Ecto neural progenitor cell (in vitro differentiated cells): ENCODE results near the gene CREBL2.
"Not testable (repeated sequence)": the region's sequence is repeated elsewhere in the genome, so short reads cannot be mapped to it uniquely, and the experiment has no call there.

Source experiments
- DNase-seq: peaks from one replicate; pipeline ENCODE4 v3.0.0-alpha.2; 2018; ENCODE audit warnings: low spot score

CREBL2 gene, protein sequence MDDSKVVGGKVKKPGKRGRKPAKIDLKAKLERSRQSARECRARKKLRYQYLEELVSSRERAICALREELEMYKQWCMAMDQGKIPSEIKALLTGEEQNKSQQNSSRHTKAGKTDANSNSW

DNA sequence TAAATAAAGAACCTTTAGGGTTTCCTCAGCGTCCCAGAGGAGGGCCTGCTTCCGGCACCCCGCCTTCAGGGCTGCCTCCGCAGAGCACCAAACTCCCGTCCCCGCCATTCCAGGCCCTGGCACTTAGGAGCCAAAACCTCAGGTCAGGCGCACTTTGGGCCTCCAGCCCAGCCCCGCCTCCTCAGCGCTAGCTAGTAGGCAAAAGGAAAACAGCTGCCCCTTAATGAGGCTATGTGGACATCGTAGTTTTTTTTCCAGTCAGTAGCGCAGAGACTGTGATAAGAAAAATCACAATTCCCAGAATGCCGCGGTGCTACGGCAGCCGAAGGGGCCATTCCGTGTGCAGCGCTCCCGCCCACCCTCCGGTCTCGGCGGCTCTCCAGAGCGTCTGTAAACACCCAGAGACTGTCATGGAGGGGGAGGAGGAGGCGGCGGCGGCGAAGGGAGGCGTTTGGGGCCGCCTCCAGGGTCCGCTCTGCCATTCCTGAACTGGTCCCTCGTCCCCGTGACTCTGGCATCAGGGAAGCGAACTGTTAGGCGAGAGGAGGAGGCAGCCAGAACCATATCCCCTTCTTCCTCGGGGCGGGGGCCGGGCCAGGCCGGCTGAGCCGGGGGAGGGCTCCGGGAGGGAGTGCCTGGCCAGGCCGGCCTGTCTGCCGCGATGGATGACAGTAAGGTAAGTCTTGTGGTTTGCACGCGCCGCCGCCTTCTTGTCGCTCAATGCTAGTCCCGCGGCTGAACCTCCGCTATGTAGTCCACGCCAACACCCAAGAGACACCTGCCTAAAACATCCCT, at the start of gene CREBL2:
TSS of gene CREBL2 (plus strand) at position 365 of the 795 bp plus-strand sequence. CDS start at position 662, 297 bp downstream.
- DNase-seq: peak; percentile 97

DNA sequence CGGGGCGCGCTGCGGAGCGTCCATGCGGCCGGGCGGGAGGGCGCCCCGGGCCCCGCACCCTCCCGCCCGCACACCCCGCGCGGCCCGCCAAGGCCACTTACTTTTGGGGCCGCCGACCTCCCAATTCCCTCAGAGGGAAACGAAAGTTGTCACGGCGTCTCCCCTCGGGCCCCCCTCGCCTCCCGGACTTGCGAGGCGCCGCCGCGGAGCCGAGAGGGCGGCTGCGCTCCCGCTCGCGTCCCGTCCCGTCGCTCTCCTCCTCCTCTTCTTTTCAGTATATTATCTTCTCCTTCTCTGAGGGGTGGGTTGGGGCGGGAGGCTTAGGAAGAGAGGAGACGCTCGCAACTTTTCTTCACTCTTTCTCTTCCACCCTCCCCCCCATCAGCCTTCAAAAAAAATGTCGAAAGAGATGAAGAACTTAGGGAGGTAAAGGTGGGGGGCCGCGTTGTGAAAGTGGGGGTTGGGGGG, 49.6 kb upstream of the CREBL2 start:
- peak; percentile 73 for DNase-seq

DNA sequence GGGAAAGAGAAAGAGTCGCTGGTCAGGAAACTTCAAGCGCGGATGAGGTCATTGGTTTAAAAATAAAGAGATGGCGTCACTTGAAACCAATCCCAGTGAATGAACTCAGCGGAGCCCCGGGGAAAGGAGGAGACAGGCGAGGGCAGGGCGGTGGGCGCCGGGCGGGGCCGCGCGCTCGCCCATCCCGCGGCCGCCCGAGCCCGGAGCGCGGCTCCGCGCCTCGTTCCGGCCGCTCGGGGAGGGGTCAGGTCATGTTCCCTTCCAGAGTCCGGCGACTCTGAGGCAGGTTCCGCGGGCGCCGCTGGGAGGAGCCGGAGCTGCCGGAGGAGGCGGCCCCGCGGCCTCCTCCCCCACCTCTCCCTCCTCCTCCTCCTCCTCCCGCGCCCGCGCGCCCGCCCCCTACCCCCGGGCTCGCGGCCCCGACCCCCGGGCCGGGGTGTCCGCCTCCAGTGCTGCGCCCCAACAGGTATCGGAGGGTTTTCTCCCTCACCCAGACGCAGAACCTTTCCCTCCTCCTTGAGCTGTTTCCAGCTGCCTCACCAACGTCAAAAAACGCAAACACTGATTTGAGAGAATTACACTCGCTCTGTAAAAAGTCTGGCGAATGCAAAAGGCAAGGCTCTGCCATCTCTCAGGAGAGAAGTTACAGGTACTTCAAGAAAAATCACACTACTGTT, 49.0 kb upstream of the CREBL2 start, which contains the start of gene DUSP16:
TSS of gene DUSP16 (minus strand) at position 279 of the 677 bp plus-strand sequence. CDS start 41,765 bp downstream, outside the sequence.
- peak; percentile 97 for DNase-seq

DNA sequence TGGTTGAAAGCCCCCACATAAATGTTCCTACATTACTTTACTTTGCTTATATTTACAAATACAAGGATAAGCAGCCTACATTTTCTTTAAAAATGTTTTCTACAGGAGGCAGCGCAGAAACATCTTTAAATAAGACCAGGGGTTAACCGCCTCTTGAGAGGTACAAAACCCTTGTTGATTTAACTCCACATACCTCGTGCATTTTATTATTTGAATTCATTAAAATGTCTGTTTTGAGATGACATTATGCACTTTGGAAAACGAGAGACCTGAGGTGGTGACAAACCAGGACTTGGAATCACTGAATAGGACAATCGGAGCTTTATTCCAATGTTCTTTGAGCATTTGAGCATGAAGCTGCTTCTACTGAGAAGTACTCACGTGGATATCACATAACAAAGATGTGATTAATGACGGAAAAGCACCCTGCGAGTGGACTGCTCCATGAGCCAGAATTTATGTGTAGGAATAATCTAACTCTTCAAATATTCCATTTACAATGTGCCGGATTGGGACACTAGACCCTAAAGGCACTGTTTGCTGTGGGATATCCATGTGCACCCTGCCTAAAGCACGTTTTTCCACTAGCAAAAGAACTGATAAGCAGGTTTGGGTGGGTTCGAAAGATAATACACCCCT, 48.3 kb upstream of the CREBL2 start:
- no peak for DNase-seq

DNA sequence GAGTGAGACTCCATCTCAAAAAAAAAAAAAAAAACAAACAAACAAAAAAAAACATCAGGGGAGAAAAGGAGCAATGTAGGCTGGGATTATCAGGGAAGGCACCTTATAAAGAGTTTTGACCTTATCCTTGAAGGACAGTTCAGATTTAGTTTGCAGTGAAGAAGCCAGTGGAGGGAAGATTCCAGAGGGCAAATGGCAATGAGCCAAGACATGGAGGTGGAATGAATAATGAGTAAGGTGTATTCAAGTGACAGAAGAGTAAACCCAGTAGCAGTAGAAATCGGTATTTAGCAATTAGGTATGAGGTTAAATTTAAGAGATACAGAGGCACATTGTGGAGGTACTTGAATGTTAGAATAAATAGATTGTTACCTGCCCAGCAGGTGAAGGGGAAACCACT, 46.8 kb upstream of the CREBL2 start:
- no peak for DNase-seq

DNA sequence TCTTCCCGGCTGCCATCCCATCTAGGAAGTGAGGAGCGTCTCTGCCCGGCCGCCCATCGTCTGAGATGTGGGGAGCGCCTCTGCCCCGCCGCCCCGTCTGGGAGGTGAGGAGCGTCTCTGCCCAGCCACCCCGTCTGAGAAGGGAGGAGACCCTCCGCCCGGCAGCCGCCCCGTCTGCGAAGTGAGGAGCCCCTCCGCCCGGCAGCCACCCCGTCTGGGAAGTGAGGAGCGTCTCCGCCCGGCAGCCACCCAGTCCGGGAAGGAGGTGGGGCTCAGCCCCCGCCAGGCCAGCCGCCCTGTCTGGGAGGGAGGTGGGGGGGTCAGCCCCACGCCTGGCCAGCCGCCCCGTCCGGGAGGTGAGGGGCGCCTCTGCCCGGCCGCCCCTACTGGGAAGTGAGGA, 45.7 kb upstream of the CREBL2 start:
- DNase-seq: not testable (repeated sequence)

DNA sequence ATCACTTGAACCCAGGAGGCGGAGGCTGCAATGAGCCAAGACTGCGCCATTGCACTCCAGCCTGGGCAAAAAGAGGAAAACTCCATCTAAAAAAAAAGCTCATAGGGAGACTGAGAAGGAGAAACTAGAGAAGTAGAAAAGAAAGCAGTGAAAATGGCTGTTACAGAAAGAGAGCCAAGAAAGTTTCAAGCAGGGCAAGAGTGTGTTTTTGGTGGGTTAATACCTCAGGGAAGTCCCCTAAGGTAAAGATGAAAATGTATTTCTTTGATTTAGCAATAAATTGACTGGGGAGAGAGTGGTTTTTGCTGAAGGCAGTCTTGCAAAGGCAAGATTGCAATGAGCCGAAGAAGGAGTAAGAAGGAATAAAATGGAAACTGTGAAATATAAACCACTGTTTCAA, 39.0 kb upstream of the CREBL2 start:
- DNase-seq: no peak

DNA sequence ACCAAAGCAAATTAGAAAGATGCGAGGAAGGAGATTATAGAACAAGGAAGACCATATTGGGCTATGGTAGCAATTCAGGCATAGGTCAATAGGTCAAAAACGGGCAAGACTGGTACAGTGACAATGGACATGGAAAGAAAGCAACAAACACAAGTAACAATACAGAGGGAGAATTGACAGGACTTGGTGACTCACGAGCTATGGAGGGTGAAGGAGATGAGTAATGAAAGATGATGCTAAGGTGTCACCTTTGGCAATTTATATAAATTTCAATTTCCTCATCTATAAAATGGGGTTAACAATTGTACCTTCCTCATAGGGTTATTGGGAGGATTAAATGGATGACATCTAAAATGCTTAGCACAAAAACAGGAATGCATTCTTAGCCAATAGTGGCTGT, 33.9 kb upstream of the CREBL2 start:
- DNase-seq: no peak

DNA sequence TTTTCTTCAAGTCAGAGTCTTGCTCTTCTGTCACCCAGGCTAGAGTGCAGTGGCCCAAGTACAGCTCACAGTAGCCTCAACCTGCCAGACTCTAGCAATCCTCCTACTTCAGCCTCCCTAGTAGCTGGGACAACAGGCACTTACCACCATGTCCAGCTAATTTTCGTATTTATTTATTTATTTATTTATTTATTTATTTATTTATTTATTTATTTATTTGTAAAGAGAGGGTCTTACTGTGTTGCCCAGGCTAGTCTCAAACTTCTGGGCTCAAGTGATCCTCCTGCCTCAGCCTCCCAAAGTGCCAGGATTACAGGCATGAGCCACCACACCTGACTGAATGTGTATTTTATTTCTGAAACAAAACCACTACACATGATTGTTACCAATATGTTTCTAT, 31.0 kb upstream of the CREBL2 start:
- not testable (repeated sequence) for DNase-seq

DNA sequence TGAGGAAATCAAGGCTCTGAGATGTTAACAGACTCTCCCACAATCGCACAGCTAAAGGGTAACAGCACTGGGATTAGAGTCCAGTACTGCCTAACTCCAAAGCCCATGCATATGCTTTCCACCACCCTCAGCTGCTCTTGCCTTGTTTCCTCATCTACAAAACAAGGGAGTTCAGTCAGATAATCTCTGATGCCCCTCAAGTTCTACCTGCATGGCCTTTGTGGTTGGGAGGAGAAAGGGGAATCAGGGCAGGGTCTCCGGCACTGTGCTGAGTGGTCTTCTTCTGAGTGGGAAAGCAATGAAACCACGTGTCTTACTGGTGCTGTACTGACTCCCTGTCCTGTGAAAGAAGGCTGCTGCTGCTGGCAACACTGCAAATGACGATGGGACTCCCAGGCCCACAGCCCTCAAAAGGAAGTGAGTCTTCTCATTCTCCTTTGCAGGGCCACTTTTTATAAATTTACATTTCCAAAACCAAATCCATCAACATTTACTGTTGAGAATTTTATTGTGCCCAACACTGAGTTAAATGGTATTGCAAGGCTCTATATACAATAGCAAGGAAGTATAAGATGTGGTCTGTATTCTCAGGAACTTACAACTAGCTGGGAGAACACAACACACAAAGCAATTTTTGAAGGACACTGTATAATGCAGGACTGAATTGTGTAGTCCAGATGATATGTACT, 29.3 kb upstream of the CREBL2 start:
- no peak for DNase-seq

DNA sequence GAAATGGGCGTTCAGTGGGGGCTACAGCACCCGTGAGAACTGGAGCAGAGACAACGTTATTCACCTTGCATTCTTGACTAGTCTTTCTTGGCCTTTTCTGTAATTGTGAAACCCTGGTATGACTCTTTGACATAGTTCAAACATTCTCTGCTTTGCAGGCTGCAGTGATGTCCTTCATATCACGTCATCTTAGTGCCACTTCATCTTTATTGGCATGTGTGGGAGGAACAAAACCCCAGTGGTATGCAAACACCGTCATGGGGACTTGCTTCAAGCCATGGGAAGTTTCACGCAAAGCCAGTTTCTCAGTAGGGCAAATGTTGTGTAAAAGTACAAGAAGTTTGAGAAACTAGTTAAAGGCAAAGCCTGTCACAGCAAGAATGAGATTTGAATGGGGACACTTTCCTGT, 28.8 kb upstream of the CREBL2 start:
- no peak for DNase-seq

DNA sequence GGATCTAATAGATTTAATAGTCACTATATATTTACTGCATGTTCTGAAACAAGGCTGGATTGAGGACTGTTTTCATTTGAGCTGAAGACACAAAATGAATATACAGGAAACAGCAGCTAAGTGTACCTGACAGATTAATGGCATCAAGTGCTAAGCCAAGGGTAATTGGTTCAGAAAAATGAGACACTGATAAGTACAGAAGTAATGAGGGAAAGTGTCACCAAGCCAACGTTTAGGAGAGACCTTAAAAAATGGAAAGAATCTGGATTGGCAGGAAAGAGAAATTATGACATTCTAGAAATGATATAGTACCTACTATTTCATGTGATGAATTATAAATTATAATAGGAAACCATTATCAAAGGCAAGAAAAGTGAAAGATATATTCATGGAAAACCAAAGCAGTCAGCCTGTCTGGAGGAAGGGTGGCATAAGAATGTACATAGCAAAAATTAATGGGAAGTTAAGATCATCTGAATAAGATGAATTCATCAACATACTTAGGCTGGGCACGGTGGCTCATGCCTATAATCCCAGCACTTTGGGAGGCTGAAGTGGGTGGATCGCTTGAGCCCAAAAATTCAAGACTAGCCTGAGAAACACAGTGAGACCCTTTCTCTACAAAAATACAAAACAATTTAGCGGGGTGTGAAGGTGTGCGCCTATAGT, 28.0 kb upstream of the CREBL2 start:
- DNase-seq: no peak

DNA sequence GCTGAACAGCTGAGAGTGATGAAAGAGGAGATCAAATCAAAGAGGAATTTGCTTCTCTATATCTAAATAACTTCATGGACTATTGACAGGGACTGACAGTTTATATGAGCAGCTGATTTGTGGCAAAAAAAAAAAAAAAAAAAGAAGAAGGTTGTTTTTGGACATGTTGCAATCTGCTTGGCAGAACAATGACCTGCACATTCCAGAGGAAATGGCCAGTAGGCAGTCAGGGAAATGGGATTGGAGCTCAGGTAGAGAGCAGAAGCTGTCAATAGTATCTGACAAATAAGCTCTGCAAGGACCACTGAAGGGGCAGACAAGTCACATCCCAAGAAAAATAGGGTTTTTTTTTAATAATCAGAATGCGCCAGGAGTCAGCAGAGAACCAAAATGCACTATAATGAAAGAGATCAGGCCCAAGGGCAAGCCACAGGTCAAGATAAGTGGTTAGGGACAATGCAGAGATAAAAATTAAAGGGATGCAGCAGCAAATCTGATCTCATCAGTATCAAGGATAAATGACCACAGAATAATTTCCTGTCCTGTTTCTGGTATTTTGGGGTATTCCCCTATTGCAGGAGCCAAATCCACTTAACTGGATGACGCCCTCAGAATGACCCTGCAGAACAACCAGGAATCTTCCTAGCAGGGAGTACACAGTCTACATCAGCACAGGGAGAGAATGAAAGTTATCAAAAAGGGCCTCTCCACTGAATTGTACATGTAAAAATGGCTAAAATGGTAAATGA, 26.4 kb upstream of the CREBL2 start:
- no peak for DNase-seq

DNA sequence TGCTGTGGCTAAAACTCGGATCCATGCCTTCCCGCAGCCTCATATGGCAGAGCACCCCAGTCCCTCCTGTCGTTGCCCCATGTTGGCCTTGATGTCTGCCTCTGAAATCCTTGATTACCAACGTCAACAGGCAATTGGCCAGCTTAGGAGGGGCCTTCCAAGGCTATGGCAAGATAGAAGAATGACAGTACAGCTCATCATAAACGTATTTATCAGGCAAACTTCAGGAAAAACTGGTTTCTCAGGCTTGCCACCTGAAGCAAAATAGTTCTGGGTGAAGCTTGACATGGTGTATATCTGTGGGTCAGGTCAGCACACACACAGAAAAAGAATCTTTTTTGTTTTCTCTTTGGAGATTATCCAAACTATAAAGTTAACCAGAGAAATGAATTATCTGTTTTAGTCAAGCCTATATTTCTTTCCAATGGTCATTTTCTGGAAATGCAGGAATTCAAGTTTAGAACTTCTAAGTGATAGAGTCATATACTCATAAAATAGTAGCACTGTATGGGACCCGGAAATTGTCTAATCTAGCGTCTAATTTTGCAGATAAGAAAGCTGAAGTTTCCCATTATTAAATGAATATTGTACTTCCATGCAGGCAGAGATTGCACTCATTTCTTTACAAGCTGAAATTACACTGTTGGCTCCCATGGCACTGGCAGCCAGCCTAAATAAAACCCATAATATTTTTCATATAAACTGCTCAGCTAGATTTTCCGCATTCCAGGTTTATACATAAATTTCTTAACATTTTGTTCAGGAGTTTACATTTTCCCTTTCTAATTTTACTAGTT, 24.6 kb upstream of the CREBL2 start:
- no peak for DNase-seq

DNA sequence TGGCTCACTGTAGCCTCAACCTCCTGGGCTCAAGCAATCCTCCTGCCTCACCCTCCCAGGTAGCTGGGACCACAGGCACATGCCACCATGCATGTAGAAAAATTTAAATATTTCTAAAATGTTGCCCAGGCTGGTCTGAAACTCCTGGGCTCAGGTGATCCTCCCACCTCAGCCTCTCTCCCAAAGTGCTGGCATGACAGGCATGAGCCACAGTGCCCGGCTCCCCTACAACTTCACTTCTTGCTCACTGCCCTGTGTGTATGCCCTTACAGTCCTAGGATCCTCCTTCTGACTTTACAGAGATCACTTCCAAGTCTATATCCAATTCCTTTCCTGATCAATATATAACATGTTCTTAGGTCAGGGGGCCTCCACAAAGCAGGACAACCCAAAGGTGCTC, 23.8 kb upstream of the CREBL2 start:
- DNase-seq: no peak

DNA sequence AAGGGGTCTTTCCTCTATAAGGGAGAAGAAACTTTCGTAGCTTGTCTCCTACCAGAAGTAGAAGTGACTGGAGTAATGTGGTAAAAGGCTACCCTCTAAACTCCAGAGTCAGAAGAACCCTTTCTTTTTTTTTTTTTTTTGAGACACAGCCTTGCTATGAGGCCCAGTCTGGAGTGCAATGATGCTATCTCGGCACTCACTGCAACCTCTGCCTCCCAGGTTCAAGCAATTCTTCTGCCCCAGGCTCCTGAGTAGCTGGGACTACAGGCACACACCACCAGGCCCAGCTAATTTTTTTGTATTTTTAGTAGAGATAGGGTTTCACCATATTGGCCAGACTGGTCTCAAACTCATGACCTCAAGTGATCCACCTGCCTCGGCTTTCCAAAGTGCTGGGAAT, 23.2 kb upstream of the CREBL2 start:
- DNase-seq: not testable (repeated sequence)

DNA sequence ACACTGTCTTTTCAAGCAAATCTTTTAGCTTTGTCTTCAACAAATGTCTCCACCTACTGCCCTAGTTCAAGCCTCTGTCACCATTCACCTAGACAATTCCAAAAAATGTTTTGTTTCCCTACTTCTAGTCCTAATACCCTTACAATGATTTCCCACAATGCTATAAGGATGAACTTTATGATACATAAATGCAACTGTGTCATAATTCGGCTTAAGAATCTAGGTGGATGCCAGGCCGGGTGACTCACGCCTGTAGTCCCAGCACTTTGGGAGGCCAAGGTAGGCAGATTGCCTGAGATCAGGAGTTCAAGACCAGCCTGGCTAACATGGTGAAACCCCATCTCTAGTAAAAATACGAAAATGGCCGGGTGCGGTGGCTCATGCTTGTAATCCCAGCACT, 20.7 kb upstream of the CREBL2 start:
- no peak for DNase-seq

DNA sequence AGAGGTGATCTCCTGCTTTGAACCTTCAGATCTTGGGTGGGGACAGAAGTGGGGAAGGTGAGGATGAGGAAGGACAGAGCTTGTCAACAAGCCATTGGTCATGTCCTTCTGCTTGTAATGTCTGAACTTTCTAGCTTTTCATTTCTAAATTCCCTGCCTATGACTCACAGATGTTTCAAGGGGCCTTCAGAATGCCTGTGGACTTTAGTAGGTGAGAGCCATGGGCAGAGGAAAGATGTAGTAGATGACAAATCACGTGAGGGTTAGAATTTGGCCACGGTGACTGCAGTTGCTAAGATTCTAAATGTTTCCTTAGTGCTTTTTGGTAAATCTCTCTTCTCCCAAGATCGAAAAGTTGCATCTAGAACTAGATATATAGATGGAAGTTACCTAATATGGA, 18.7 kb upstream of the CREBL2 start:
- DNase-seq: no peak

DNA sequence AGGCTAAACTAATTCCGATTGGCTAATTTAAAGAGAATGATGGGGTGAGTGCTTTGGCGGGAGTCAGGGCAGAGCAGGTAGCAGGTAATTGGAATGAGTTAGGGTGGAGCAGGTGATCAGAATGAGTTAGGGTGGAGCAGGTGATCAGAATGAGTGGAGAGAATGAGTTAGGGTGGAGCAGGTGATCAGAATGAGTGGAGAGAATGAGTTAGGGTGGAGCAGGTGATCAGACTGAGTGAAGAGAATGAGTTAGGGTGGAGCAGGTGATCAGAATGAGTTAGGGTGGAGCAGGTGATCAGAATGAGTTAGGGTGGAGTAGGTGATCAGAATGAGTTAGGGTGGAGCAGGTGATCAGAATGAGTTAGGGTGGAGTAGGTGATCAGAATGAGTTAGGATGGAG, 15.7 kb upstream of the CREBL2 start:
- DNase-seq: not testable (repeated sequence)

DNA sequence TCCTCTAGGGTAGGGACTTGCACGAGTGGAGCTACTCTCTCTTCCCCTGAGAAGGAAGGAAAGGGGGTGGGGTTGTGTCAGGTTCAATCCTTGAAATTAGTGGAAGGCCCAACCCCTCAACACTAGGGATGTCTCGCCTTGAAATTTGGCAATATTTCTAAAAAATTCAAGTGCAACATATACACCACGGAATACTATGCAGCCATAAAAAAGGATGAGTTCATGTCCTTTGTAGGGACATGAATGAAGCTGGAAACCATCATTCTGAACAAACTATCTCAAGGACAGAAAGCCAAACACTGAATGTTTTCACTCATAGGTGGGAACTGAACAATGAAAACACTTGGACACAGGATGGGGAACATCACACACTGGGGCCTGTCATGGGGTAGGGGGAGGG, 15.1 kb upstream of the CREBL2 start:
- not testable (repeated sequence) for DNase-seq
